ENCODE measurements around the gene OR4C3.
"Not testable (repeated sequence)": the region's sequence is repeated elsewhere in the genome, so short reads cannot be mapped to it uniquely, and the experiment has no call there.

OR4C3 gene

GRCh38 chr11:48324620-48325019, at the start of gene OR4C3:
TSS of gene OR4C3 (plus strand) at chr11:48324920. CDS start at chr11:48325022, 102 bp downstream.
- not testable (repeated sequence) for H3K9ac ChIP-seq (ENCODE audit: low read length); H3K4me3 ChIP-seq (ENCODE audit: low read length); H3K27ac ChIP-seq (ENCODE audit: low read depth, low read length); H3K36me3 ChIP-seq (ENCODE audit: control insufficient read depth, insufficient read depth, low read length); H3K27me3 ChIP-seq (ENCODE audit: control insufficient read depth, insufficient read depth, low read length); H3K4me1 ChIP-seq (ENCODE audit: control insufficient read depth, insufficient read depth, low read length)

GRCh38 chr11:48305923-48306322, 18.8 kb upstream of the OR4C3 start, which contains the start of gene OR4S1:
TSS of gene OR4S1 (plus strand) at chr11:48306223. CDS start at chr11:48306223, 0 bp downstream.
- Histone ChIP-seq H3K27me3 (ENCODE audit: control insufficient read depth, insufficient read depth, low read length) (no peaks in the 10 kb centered on the region), H3K9ac (ENCODE audit: low read length) (no peak within 1 kb of the TSS), H3K4me3 (ENCODE audit: low read length) (no peak within 1 kb of the TSS), H3K4me1 (ENCODE audit: control insufficient read depth, insufficient read depth, low read length) (no peaks in the 10 kb centered on the region), H3K27ac (ENCODE audit: low read depth, low read length) (no peak within 1 kb of the TSS), H3K36me3 (ENCODE audit: control insufficient read depth, insufficient read depth, low read length) (no peaks in the 10 kb centered on the region)

- Histone ChIP-seq H3K36me3 (ENCODE audit: control insufficient read depth, insufficient read depth, low read length) (no peaks in the 10 kb centered on the region), H3K27ac (ENCODE audit: low read depth, low read length) (no peak overlapping the region), H3K27me3 (ENCODE audit: control insufficient read depth, insufficient read depth, low read length) (no peaks in the 10 kb centered on the region), H3K4me3 (ENCODE audit: low read length) (no peak overlapping the region), H3K9ac (ENCODE audit: low read length) (no peak overlapping the region), H3K4me1 (ENCODE audit: control insufficient read depth, insufficient read depth, low read length) (no peaks in the 10 kb centered on the region)
Measured at GRCh38 chr11:48307760-48308386, 16.8 kb upstream of the OR4C3 start.

GRCh38 chr11:48313590-48313989, 11.1 kb upstream of the OR4C3 start:
- not testable (repeated sequence) for H3K36me3 ChIP-seq (ENCODE audit: control insufficient read depth, insufficient read depth, low read length); H3K27ac ChIP-seq (ENCODE audit: low read depth, low read length); H3K27me3 ChIP-seq (ENCODE audit: control insufficient read depth, insufficient read depth, low read length); H3K9ac ChIP-seq (ENCODE audit: low read length); H3K4me1 ChIP-seq (ENCODE audit: control insufficient read depth, insufficient read depth, low read length); H3K4me3 ChIP-seq (ENCODE audit: low read length)

GRCh38 chr11:48319813-48320212, 4.9 kb upstream of the OR4C3 start:
- H3K36me3 ChIP-seq (ENCODE audit: control insufficient read depth, insufficient read depth, low read length); H3K27ac ChIP-seq (ENCODE audit: low read depth, low read length); H3K9ac ChIP-seq (ENCODE audit: low read length); H3K4me1 ChIP-seq (ENCODE audit: control insufficient read depth, insufficient read depth, low read length); H3K4me3 ChIP-seq (ENCODE audit: low read length); H3K27me3 ChIP-seq (ENCODE audit: control insufficient read depth, insufficient read depth, low read length): not testable (repeated sequence)

- Histone ChIP-seq H3K27ac (ENCODE audit: low read depth, low read length) (no peak overlapping the region), H3K27me3 (ENCODE audit: control insufficient read depth, insufficient read depth, low read length) (no peaks in the 10 kb centered on the region), H3K9ac (ENCODE audit: low read length) (no peak overlapping the region), H3K4me3 (ENCODE audit: low read length) (no peak overlapping the region), H3K36me3 (ENCODE audit: control insufficient read depth, insufficient read depth, low read length) (no peaks in the 10 kb centered on the region), H3K4me1 (ENCODE audit: control insufficient read depth, insufficient read depth, low read length) (no peaks in the 10 kb centered on the region)
Measured at GRCh38 chr11:48341466-48341865, 16.7 kb downstream of the OR4C3 start.

GRCh38 chr11:48342505-48342904, 17.8 kb downstream of the OR4C3 start:
- not testable (repeated sequence) for H3K4me3 ChIP-seq (ENCODE audit: low read length); H3K27me3 ChIP-seq (ENCODE audit: control insufficient read depth, insufficient read depth, low read length); H3K27ac ChIP-seq (ENCODE audit: low read depth, low read length); H3K36me3 ChIP-seq (ENCODE audit: control insufficient read depth, insufficient read depth, low read length); H3K4me1 ChIP-seq (ENCODE audit: control insufficient read depth, insufficient read depth, low read length); H3K9ac ChIP-seq (ENCODE audit: low read length)

GRCh38 chr11:48346286-48346685, 21.6 kb downstream of the OR4C3 start:
- not testable (repeated sequence) for H3K36me3 ChIP-seq (ENCODE audit: control insufficient read depth, insufficient read depth, low read length); H3K27ac ChIP-seq (ENCODE audit: low read depth, low read length); H3K4me1 ChIP-seq (ENCODE audit: control insufficient read depth, insufficient read depth, low read length); H3K27me3 ChIP-seq (ENCODE audit: control insufficient read depth, insufficient read depth, low read length); H3K4me3 ChIP-seq (ENCODE audit: low read length); H3K9ac ChIP-seq (ENCODE audit: low read length)

- H3K9ac ChIP-seq (ENCODE audit: low read length): no peak overlapping the region
- H3K27ac ChIP-seq (ENCODE audit: low read depth, low read length): no peak overlapping the region
- H3K4me1 ChIP-seq (ENCODE audit: control insufficient read depth, insufficient read depth, low read length): no peaks in the 10 kb centered on the region
- no peaks in the 10 kb centered on the region for H3K27me3 ChIP-seq (ENCODE audit: control insufficient read depth, insufficient read depth, low read length)
- H3K4me3 ChIP-seq (ENCODE audit: low read length): no peak overlapping the region
- H3K36me3 ChIP-seq (ENCODE audit: control insufficient read depth, insufficient read depth, low read length): no peaks in the 10 kb centered on the region
Measured at GRCh38 chr11:48354013-48354412, 29.3 kb downstream of the OR4C3 start.

GRCh38 chr11:48354677-48355076, 30.0 kb downstream of the OR4C3 start:
- Histone ChIP-seq H3K27me3 (ENCODE audit: control insufficient read depth, insufficient read depth, low read length) (no peaks in the 10 kb centered on the region), H3K9ac (ENCODE audit: low read length) (no peak overlapping the region), H3K4me3 (ENCODE audit: low read length) (no peak overlapping the region)

GRCh38 chr11:48361289-48361688, 36.6 kb downstream of the OR4C3 start:
- not testable (repeated sequence) for H3K36me3 ChIP-seq (ENCODE audit: control insufficient read depth, insufficient read depth, low read length); H3K27ac ChIP-seq (ENCODE audit: low read depth, low read length); H3K4me3 ChIP-seq (ENCODE audit: low read length); H3K4me1 ChIP-seq (ENCODE audit: control insufficient read depth, insufficient read depth, low read length); H3K27me3 ChIP-seq (ENCODE audit: control insufficient read depth, insufficient read depth, low read length); H3K9ac ChIP-seq (ENCODE audit: low read length)

More at GRCh38 chr11:48354677-48355076, 30.0 kb downstream of the OR4C3 start:
- Histone ChIP-seq H3K27ac (ENCODE audit: low read depth, low read length) (no peak overlapping the region), H3K4me1 (ENCODE audit: control insufficient read depth, insufficient read depth, low read length) (no peaks in the 10 kb centered on the region), H3K36me3 (ENCODE audit: control insufficient read depth, insufficient read depth, low read length) (no peaks in the 10 kb centered on the region)

- no peaks in the 10 kb centered on the region for H3K27me3 ChIP-seq (ENCODE audit: control insufficient read depth, insufficient read depth, low read length)
- no peak within 1 kb of the TSS for H3K27ac ChIP-seq (ENCODE audit: low read depth, low read length)
- no peak within 1 kb of the TSS for H3K9ac ChIP-seq (ENCODE audit: low read length)
- no peak within 1 kb of the TSS for H3K4me3 ChIP-seq (ENCODE audit: low read length)
- no peaks in the 10 kb centered on the region for H3K36me3 ChIP-seq (ENCODE audit: control insufficient read depth, insufficient read depth, low read length)
- H3K4me1 ChIP-seq (ENCODE audit: control insufficient read depth, insufficient read depth, low read length): no peaks in the 10 kb centered on the region
Measured at GRCh38 chr11:48366365-48366764, 41.6 kb downstream of the OR4C3 start, which contains the start of gene OR4C5. TSS of gene OR4C5 (minus strand) at chr11:48366465. CDS start at chr11:48366465, 0 bp downstream.
